GM18519 (cell line): ENCODE results near the gene PFN2.
"Not testable (repeated sequence)": the region's sequence is repeated elsewhere in the genome, so short reads cannot be mapped to it uniquely, and the experiment has no call there.

Experiments
- ATAC-seq: cut with Tn5 transposase; IDR thresholded peaks from one replicate; pipeline ENCODE4 v1.9.1; 2021; ENCODE audit warnings: mild to moderate bottlenecking, moderate library complexity; ENCODE audit not compliant: unreplicated experiment, low FRiP score

Gene PFN2

GRCh38 chr3:149969110-149969939, 1.4 kb downstream of the PFN2 start:
- no peak for ATAC-seq

GRCh38 chr3:149968216-149968615, 2.5 kb downstream of the PFN2 start:
- ATAC-seq, result no peak

- no peak for ATAC-seq
These were observed 3.5 kb downstream of the PFN2 start for GRCh38 chr3:149967086-149967685.

GRCh38 chr3:149965278-149965677, 5.4 kb downstream of the PFN2 start:
- ATAC-seq, result no peak

- no peak for ATAC-seq
These were observed 6.4 kb downstream of the PFN2 start for GRCh38 chr3:149964291-149964690.

- no peak for ATAC-seq
These were observed 7.2 kb downstream of the PFN2 start for GRCh38 chr3:149963485-149963884.

GRCh38 chr3:149959443-149959842, 11.3 kb downstream of the PFN2 start:
- ATAC-seq, result no peak

GRCh38 chr3:149958171-149958796, 12.4 kb downstream of the PFN2 start:
- ATAC-seq, result no peak

GRCh38 chr3:149957361-149958125, 13.2 kb downstream of the PFN2 start:
- ATAC-seq, result no peak

- no peak for ATAC-seq
These were observed 15.2 kb downstream of the PFN2 start for GRCh38 chr3:149955449-149955848.

GRCh38 chr3:149954812-149955211, 15.9 kb downstream of the PFN2 start:
- no peak for ATAC-seq

GRCh38 chr3:149949181-149949580, 21.5 kb downstream of the PFN2 start:
- ATAC-seq, result no peak

- no peak for ATAC-seq
These were observed 23.5 kb downstream of the PFN2 start for GRCh38 chr3:149947231-149947630.

GRCh38 chr3:149943966-149944365, 26.7 kb downstream of the PFN2 start:
- ATAC-seq, result not testable (repeated sequence)

- ATAC-seq, result no peak
These were observed 28.3 kb downstream of the PFN2 start for GRCh38 chr3:149942409-149942808.

- ATAC-seq, result no peak
These were observed 28.7 kb downstream of the PFN2 start for GRCh38 chr3:149941946-149942345.

GRCh38 chr3:149941186-149941585, 29.5 kb downstream of the PFN2 start:
- no peak for ATAC-seq

- ATAC-seq, result not testable (repeated sequence)
These were observed 32.2 kb downstream of the PFN2 start for GRCh38 chr3:149938392-149939055.

GRCh38 chr3:149936812-149937230, 33.9 kb downstream of the PFN2 start:
- no peak for ATAC-seq

- no peak for ATAC-seq
These were observed 36.2 kb downstream of the PFN2 start for GRCh38 chr3:149934524-149934923.
